GM18526 (cell line): ENCODE results near the gene SMPD3.

Source experiments
- POLR2A ChIP-seq: IDR thresholded peaks from 3 replicates; pipeline ENCODE4 v1.6.1; 2011; ENCODE audit not compliant: insufficient read length; ENCODE audit errors: extremely low read depth

The SMPD3 gene

DNA sequence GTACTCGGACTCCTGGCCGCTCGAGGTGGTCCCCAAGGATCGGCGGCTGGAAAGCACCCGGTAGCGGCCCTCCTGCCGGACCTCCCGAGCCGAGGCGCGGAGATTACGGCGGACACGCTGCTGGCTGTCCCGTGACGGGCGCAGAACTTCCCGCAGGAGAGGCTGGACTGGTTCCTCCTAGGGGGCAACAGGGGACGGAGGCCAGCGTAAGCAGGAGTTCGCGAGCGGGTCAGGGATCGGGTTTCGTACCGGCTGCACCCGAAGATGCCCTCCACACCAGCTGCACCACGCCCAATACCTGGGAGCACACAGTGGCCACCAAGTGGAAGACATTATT is 137.9 kb downstream of the SMPD3 start:
- TF ChIP-seq POLR2A: no peak

DNA sequence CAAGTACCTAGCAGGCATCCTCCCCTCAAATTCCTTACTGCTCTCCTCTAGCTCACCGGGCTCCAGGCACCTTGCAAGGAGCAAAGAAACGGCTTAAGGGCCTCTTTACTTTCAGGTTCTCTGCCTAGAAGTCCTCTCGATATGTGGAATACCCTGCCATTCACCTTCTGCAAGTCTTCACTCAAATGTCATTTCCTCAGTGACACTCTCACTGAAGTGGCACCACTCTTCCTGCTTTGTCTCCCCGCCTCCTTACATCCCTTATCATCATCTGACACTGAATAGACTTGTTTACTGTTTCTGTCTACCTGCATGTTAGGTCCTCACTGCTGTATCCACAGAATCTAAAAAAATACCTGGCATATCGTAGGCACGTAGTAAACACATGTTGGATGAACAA is 138.5 kb downstream of the SMPD3 start:
- TF ChIP-seq POLR2A: no peak
